ENCODE measurements around the gene NFKBIA. TPM values are rescaled to one million over a fixed set of nuclear protein-coding genes. Genes with fewer than 3 reads are reported as not detected.
A peak's percentile ranks its signal among the peaks of the same experiment; 100 is the strongest.
"Not testable (repeated sequence)": the region's sequence is repeated elsewhere in the genome, so short reads cannot be mapped to it uniquely, and the experiment has no call there.

The NFKBIA gene
- total RNA-seq, 1 donor from 2014 or later, result 78.0 TPM

DNA sequence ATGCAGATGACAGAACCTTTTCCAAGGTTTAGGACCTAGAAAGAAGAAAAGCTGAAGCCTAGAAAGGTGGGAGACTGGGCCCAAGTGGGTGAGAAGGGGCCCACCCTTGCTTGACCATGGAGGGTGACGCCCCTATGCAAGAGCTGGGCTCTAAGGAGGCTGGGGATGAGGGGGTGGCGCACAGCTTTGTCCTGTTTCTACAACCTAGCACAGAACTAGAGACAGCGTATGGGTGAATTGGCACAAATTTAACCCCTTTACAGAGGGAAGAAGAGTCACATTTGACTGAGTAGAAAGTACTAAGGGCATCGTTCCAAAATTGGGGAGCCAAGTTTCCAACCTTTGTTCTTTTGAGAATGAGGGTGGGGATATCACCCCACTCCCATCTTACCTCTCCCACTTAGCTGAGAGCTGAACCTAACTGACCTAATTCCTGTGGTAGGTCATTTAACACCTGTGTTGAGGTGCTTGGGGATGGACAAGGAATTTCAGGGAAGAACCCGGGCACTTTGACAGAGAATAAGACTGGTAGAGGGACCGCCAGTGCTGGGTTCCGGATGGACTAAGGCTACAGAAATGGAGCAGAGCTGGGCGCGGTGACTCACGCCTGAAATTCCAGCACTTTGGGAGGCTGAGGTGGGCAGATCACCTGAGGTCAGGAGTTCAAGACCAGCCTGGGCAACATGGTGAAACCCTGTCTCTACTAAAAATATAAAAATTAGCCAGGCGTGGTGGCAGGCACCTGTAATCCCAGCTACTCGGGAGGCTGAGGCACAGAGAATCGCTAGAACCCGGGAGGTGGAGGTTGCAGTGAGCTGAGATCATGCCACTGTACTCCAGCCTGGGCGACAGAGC is 5.2 kb downstream of the NFKBIA start:
- Histone ChIP-seq H3K9me3 (replicated peaks) (no peaks in the 10 kb centered on the region), H3K27me3 (ENCODE audit: low read depth) (no peaks in the 10 kb centered on the region), H3K36me3 (peaks cover 42% of the 10 kb centered on the region), H3K4me3 (no peak overlapping the region), H3K27ac (replicated peaks) (peak overlapping the region; percentile 100), H3K4me1 (peaks cover 67% of the 10 kb centered on the region)
- intact Hi-C loops (cut with micrococcal nuclease), result no loop called here
- TF ChIP-seq, protein P1, sequence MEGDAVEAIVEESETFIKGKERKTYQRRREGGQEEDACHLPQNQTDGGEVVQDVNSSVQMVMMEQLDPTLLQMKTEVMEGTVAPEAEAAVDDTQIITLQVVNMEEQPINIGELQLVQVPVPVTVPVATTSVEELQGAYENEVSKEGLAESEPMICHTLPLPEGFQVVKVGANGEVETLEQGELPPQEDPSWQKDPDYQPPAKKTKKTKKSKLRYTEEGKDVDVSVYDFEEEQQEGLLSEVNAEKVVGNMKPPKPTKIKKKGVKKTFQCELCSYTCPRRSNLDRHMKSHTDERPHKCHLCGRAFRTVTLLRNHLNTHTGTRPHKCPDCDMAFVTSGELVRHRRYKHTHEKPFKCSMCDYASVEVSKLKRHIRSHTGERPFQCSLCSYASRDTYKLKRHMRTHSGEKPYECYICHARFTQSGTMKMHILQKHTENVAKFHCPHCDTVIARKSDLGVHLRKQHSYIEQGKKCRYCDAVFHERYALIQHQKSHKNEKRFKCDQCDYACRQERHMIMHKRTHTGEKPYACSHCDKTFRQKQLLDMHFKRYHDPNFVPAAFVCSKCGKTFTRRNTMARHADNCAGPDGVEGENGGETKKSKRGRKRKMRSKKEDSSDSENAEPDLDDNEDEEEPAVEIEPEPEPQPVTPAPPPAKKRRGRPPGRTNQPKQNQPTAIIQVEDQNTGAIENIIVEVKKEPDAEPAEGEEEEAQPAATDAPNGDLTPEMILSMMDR (IDR thresholded peaks at IDR 0.05; ENCODE audit: borderline replicate concordance), result no peak
- no peak for DNase-seq

DNA sequence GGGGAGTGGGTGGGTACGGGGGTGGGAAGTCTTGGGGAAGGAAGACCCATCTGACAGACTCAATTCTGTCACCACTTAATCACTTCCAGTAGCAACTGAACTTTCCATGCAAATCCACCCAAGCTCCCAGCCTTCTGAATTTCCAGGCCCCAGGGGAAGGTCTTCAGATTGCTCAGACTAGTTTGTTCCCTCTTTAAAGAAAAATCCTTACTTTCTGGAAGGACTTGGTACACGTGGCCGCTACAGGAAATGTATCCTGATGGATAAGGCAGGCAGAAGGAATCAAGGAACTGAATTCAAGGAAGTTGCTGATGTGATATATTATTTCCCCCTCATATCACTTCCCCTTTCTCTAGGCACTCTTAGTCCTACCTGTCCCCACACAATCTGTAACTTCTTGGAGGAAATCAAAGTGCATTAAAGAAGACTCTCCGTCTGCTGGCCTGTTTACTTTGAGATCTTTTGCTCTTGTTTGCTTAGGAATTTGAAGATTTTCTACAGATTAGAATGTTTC is 6.4 kb downstream of the NFKBIA start:
- peak overlapping the region; percentile 100 for H3K27ac ChIP-seq (replicated peaks)
- intact Hi-C loops (cut with micrococcal nuclease), result no loop called here
- DNase-seq, result no peak
- H3K27me3 ChIP-seq (ENCODE audit: low read depth), result no peaks in the 10 kb centered on the region
- peaks cover 37% of the 10 kb centered on the region for H3K36me3 ChIP-seq
- peaks cover 70% of the 10 kb centered on the region for H3K4me1 ChIP-seq
- TF ChIP-seq, protein P1 (IDR thresholded peaks at IDR 0.05; ENCODE audit: borderline replicate concordance), result no peak
- H3K9me3 ChIP-seq (replicated peaks), result no peaks in the 10 kb centered on the region
- H3K4me3 ChIP-seq, result no peak overlapping the region

DNA sequence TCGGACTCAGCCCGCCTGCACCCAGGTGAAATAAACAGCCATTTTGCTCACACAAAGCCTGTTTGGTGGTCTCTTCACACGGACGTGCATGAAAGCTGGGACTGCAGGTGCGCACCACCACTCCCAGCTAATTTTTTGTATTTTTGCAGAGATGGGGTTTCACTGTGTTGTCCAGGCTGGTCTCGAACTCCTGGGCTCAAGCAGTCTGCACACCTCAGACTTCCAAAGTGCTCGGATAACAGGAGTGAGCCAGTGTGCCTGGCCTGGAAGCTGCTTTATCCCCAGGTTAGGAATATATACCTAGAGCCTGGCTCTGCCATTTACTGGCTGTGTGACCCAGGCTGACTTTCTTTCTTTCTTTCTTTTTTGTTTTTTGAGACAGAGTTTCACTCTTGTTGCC is 7.9 kb downstream of the NFKBIA start:
- H3K27me3 ChIP-seq (ENCODE audit: low read depth); H3K4me3 ChIP-seq; intact Hi-C loops (cut with micrococcal nuclease); DNase-seq; H3K9me3 ChIP-seq (replicated peaks): not testable (repeated sequence)
- peaks cover 55% of the 10 kb centered on the region for H3K4me1 ChIP-seq
- peaks cover 21% of the 10 kb centered on the region for H3K36me3 ChIP-seq
- peak overlapping the region; percentile 100 for H3K27ac ChIP-seq (replicated peaks)

DNA sequence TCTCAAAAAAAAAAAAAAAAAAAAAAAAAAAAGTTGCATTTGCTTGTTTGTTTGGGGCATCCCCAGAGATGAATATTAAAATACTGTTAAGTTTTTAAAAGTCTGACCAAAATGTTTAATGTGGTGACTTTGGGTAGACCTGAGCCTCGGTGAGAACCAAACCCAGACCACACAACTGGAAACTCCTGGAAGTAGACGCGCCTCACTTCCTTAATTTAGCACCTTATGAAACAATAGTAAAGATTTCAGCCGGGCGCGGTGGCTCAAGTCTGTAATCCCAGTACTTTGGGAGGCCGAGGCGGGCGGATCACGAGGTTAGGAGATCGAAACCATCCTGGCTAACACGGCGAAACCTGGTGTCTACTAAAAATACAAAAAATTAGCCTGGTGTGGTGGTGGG is 9.3 kb downstream of the NFKBIA start:
- no peaks in the 10 kb centered on the region for H3K27me3 ChIP-seq (ENCODE audit: low read depth)
- TF ChIP-seq, protein P1 (IDR thresholded peaks at IDR 0.05; ENCODE audit: borderline replicate concordance), result no peak
- H3K4me1 ChIP-seq, result peaks cover 46% of the 10 kb centered on the region
- H3K27ac ChIP-seq (replicated peaks), result no peak overlapping the region
- intact Hi-C loops (cut with micrococcal nuclease), result no loop called here
- no peak for DNase-seq
- no peaks in the 10 kb centered on the region for H3K9me3 ChIP-seq (replicated peaks)
- H3K4me3 ChIP-seq, result no peak overlapping the region
- peaks cover 8% of the 10 kb centered on the region for H3K36me3 ChIP-seq

DNA sequence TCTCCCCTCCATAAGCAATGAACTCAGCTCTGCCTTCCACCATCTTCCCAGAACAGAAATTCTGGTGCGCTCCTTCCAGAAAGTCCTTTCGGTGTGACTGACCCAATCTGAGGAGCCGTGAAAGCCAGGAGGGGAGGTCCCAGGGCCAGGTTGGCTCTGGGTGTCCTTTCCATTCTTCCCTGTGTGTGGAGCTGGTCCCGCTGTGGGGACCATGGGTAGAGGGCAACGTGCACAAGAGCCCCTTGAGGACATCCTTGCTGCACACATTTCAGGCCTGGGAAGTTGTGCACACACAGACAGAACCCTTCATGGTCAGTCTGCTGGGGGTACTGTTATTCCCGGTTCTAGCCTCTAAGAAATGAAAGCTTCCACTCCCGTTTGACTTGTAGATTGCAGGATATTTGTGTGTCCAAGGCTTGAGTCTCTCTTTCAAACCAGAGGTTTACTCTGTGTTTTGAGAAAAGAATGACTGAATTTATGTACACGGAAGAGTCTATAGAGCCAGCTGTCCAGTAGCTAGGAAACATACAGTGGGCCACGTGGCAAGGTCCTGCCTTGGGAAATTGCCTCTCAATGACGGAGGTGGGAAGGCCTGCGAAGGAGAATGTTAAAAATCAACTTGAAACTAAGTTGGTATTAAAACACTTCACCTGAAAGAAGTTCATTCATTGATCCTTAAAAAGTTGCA is 10.1 kb downstream of the NFKBIA start:
- H3K4me3 ChIP-seq, result no peak overlapping the region
- peaks cover 40% of the 10 kb centered on the region for H3K4me1 ChIP-seq
- H3K36me3 ChIP-seq, result peaks cover under 1% of the 10 kb centered on the region
- intact Hi-C loops (cut with micrococcal nuclease), result no loop called here
- DNase-seq, result peak; percentile 4
- no peaks in the 10 kb centered on the region for H3K27me3 ChIP-seq (ENCODE audit: low read depth)
- H3K27ac ChIP-seq (replicated peaks), result peak overlapping the region; percentile 47
- no peaks in the 10 kb centered on the region for H3K9me3 ChIP-seq (replicated peaks)
- TF ChIP-seq, protein P1 (IDR thresholded peaks at IDR 0.05; ENCODE audit: borderline replicate concordance), result no peak
